Renal cortex interstitium (tissue), 15 donors: ENCODE data around the gene MT1HL1. TPM values are rescaled to one million over a fixed set of nuclear protein-coding genes. Genes with fewer than 3 reads are reported as not detected.

Source experiments
- DNase-seq, 11 donors: peaks; one replicate each; pipeline ENCODE4 v3.0.0-alpha.2; 2013; ENCODE audit warnings: low read depth in 9 of 11, low spot score in 4 of 11; ENCODE audit errors: extremely low read depth in 1 of 11
- long read RNA-seq, 16 experiments: transcript quantifications; one replicate each; lab custom pipeline, GENCODE V29; 2026
- polyA plus RNA-seq, 3 donors: library from polyadenylated mRNA; unstranded; fragments of 120-200 nt; gene quantifications; one replicate each; pipeline ENCODE4 v1.2.1, GENCODE V29; 2013; ENCODE audit not compliant: insufficient read length in 3 of 3

MT1HL1 gene
- not detected for polyA plus RNA-seq
- long read RNA-seq, donor 1 = 0 reads
- long read RNA-seq, donor 2 = 0 reads
- long read RNA-seq, donor 3 = 0 reads
- long read RNA-seq, donor 4 = 0 reads
- long read RNA-seq, donor 5 = 0 reads
- long read RNA-seq, donor 6 = 0 reads
- long read RNA-seq, donor 7 = 0 reads
- long read RNA-seq, donor 8 = 0 reads
- long read RNA-seq, donor 9 = 0 reads
- long read RNA-seq, donor 10 = 0 reads
- long read RNA-seq, donor 11 = 0 reads
- long read RNA-seq, donor 12 = 0 reads
- long read RNA-seq, donor 13 = 0 reads
- long read RNA-seq, donor 14 = 0 reads
- long read RNA-seq, donor 15 = 0 reads
- long read RNA-seq, donor 16 = 0 reads

DNA sequence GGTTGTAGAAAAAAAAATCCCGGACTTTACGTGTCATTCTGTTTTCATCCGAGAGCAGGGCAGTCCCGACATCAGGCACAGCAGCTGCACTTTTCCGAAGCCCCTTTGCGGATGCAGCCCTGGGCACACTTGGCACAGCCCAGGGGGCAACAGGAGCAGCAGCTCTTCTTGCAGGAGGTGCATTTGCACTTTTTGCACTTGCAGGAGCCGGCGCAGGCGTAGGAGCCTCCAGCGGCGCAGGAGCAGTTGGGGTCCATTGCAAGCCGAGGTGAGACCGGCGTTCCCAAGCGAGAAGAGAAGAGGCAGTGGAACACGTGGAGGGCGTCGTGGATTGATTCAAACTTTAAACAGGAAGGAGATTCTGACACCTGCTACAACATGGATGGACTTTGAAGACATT is at the start of gene MT1HL1:
MT1HL1 (minus strand) TSS at position 326 of the 400 bp plus-strand sequence; CDS start at position 257, 69 bp downstream.
- no peak for DNase-seq

GRCh38 chr1:237050915-237051314 is 46.7 kb upstream of the MT1HL1 start:
- DNase-seq = no peak

DNA sequence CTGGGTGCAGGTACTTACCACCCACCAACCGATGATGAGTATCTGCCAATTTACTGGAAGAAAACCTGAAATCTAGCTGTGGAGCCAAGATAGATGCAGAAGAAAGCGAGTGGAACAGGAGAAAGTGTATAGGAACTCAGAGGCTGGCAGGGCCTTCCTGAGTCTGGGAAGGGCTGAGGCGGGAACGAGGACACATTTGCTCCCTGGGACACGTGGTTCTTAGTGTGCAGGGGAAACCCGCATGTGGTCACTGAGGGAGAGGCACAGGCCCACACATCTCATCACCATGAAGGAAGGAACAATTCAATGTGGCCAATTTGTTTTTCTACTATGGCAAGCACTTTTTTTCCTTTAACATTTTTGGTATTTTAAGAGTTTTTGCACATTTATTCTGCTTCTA is 45.9 kb upstream of the MT1HL1 start:
- no peak for DNase-seq

DNA sequence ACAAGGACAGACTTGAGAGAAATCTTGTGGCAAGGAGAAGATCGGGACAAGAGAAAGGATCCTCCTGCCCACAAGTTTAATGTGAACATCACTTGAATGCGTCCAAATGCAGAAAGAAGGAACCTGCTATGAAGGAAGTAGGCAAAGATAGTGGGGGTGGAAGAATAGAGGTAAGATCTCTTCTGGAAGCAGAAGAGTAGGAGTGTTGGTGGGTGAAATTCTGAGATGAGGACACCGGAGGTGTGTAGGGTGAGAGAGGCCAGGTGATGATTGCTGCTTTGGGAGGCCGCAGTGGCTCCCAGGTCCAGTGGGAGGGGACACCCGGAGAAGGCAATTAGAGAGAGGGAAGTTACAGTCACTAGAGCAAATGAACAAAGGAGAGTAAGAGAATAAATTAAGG is 44.6 kb upstream of the MT1HL1 start:
- DNase-seq = no peak

DNA sequence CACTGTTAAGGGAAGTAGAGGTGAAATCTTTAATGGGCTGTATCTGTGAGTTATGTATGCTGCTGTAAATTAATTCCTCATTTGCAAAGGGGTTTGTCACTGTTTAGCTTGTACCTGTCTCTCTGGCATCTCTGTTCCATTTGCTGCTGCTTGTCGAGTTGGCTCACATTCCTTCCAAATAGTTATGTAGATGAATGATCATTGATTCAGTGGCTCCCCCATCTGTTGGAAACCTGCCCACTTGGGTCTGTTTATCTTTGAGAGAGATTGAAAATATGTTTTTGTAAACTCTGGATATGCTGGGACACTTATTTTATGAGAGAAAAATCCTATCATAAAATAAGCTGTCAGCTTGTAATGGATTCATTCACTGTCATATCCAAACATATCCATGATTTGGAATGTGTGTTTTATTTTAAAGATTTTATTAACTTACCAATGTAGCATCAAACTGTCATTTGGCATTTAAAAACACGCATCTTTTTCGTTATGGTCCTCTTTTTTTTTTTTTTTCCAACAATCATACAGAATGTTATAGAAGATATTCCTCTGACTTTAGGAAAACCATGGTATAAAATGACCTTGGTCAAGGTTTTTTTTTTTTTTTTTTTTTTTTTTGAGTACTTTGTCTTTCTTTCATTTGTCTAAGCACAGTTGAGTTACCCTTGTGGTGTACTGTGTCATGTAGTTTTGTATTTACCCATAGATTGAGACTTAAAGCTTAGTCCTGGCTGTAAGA is 41.2 kb upstream of the MT1HL1 start:
- DNase-seq = no peak

GRCh38 chr1:237043846-237044636 is 39.8 kb upstream of the MT1HL1 start:
- no peak for DNase-seq

GRCh38 chr1:237042892-237043576 is 38.8 kb upstream of the MT1HL1 start:
- peak in 1 of 11 donors; percentile 11 for DNase-seq

GRCh38 chr1:237042526-237042891 is 38.3 kb upstream of the MT1HL1 start:
- peak in 1 of 11 donors; percentile 9 for DNase-seq

GRCh38 chr1:237041795-237042525 is 37.7 kb upstream of the MT1HL1 start, which contains the start of gene RYR2:
TSS of gene RYR2 (plus strand) at chr1:237042184. CDS start at chr1:237042522, 338 bp downstream.
- peak in 3 of 11 donors; percentile 26 to 36 (median 34) for DNase-seq

DNA sequence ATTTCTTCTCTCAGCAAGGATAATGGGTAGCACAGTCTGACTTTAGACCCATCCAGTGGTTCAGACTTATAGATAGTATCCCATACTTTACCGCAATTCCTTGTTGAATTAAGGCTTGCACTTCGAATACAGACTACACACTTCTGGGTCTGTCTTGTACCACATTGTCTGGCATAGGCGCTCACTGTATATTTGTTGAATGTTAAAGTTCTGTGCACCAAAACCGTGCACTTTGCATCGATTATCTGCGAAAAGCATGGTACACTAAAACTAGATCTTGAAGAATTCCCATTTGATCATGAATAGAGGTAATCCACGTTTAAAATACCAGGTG is 37.2 kb upstream of the MT1HL1 start:
- no peak for DNase-seq

DNA sequence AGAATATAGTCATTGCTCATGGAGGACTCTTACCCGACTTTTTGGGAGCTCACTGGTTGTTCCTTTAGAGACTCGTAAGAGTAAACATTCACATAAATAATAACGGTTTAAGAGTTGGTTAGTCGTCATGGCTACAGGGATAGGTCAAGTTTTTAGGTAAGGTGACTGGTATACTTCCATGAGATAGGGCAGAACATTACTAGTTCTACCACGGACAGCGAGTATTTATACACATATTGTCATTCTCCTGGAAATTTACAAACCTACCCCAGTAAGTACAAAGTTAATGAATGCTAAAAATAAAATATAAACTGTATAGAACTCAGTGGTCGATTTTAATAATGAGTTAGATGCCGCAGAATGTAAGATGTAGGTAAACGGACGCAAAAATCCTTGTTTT is 36.6 kb upstream of the MT1HL1 start:
- DNase-seq = no peak

- DNase-seq = no peak
These were observed 34.0 kb upstream of the MT1HL1 start for GRCh38 chr1:237038211-237038610.

GRCh38 chr1:237035759-237036158 is 31.5 kb upstream of the MT1HL1 start:
- no peak for DNase-seq

GRCh38 chr1:237033804-237034203 is 29.6 kb upstream of the MT1HL1 start:
- DNase-seq = no peak

DNA sequence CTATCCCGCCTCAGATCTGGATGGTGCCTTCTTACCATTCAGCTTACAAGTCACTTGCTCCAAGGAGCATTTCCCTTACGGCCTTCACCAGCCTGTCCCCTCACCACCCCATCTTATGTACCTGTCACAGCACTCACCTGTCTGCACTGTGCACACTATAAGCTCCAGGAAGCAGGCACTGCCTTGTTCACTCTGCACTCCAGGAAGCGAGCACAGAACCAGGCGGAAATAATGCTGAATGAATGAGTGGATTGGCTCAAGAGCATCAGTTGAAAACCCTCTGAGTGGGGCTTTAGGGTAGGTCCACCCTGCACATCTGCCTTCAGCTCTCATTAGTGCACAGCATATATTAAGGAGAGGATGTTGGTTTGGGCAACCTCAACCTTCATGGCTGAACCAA is 28.8 kb upstream of the MT1HL1 start:
- DNase-seq = no peak

DNA sequence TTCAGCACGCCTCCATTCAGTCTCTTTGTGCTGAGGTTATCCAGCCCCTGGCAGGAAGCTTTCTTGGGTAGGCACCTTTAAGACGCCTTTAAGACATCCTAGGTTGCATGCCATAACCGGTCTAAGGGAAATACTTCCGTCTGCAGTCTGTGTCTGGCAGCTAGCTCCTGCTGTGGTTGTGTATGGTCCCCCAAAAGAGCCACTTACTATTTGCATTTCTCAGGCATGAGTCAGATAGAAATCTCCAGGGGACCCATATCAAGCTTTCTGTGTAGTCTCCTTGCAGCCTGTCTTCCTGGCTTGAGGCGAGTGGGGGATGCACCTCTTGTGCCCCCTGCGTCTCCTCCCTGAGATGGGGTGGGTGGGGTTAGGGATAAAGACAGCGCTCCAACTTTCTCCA is 27.8 kb upstream of the MT1HL1 start:
- DNase-seq = no peak

DNA sequence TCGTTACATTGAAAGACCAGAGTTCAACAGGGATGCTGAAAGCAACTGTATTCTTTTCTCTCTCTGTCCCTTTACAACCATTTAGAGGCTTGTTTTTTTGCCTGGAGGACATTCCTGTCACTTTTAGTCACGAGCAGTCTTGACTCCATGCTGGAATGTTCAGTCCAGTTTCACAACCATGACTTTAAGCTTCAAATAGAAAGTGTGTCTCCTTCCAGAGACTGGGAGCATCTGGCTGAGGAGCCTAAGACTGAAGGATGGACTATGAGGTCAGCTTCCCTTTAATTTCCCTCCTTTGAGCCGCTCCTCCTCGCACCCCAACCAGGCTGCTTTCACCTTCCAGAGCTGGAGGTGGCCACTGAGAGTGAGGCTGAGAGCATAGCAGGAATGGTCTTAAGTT is 27.2 kb upstream of the MT1HL1 start:
- DNase-seq = no peak

GRCh38 chr1:237029850-237030535 is 25.8 kb upstream of the MT1HL1 start:
- no peak for DNase-seq
